ENCODE data around the gene KRT23. TPM values are rescaled to one million over a fixed set of nuclear protein-coding genes. Genes with fewer than 3 reads are reported as not detected.

Gene KRT23
- total RNA-seq, 4 donors from 2014 or later: 0.38 to 19.6 (median 4.9) TPM

GRCh38 chr17:40902498-40902897 lies 34.9 kb downstream of the KRT23 start:
- Histone ChIP-seq H3K4me3 (no peak overlapping the region), H3K27me3 (peaks cover 0 to 15% (median 0%) of the 10 kb centered on the region in 4 donors), H3K36me3 (no peaks in the 10 kb centered on the region), H3K9me3 (no peaks in the 10 kb centered on the region), H3K27ac (peak overlapping the region; percentile 39 to 76 (median 72)), H3K4me1 (peaks cover 0 to 33% (median 6%) of the 10 kb centered on the region in 3 donors)
- TF ChIP-seq POLR2A (IDR thresholded peaks at IDR 0.05) (no peak), CTCF (IDR thresholded peaks at IDR 0.05) (no peak)
- WGBS, 2 donors: 69 to 75% methylated on average over 4 of the region's 4 CpGs
- intact Hi-C loops (cut with DNase I): loop anchor here (10.0 kb wide), 1 partner anchor 642 kb away; no protein-coding TSS in a partner anchor
- no peak for DNase-seq

GRCh38 chr17:40901981-40902474 lies 35.4 kb downstream of the KRT23 start:
- 37 to 44% methylated on average over 1 of the region's 1 CpG for WGBS, 2 donors
- no peaks in the 10 kb centered on the region for H3K36me3 ChIP-seq
- H3K4me1 ChIP-seq: peaks cover 0 to 34% (median 6%) of the 10 kb centered on the region in 3 donors
- H3K27ac ChIP-seq: peak overlapping the region; percentile 39 to 76 (median 72)
- no peak for TF ChIP-seq POLR2A (IDR thresholded peaks at IDR 0.05)
- TF ChIP-seq CTCF (IDR thresholded peaks at IDR 0.05): no peak
- DNase-seq: no peak
- intact Hi-C loops (cut with DNase I): loop anchor here (10.0 kb wide), 1 partner anchor 643 kb away; no protein-coding TSS in a partner anchor
- peaks cover 0 to 15% (median 0%) of the 10 kb centered on the region in 4 donors for H3K27me3 ChIP-seq
- no peaks in the 10 kb centered on the region for H3K9me3 ChIP-seq
- H3K4me3 ChIP-seq: no peak overlapping the region

- WGBS, 2 donors: 72 to 83% methylated on average over 5 of the region's 5 CpGs
Observed at GRCh38 chr17:40900809-40901356, 36.6 kb downstream of the KRT23 start.

GRCh38 chr17:40896916-40897455 lies 40.5 kb downstream of the KRT23 start:
- no peaks in the 10 kb centered on the region for H3K9me3 ChIP-seq
- intact Hi-C loops (cut with DNase I): no loop called here

More at GRCh38 chr17:40900809-40901356, 36.6 kb downstream of the KRT23 start:
- H3K36me3 ChIP-seq: no peaks in the 10 kb centered on the region
- intact Hi-C loops (cut with DNase I): loop anchor here (10.0 kb wide), 1 partner anchor 644 kb away; no protein-coding TSS in a partner anchor
- DNase-seq: no peak
- H3K27me3 ChIP-seq: peaks cover 0 to 8% (median 0%) of the 10 kb centered on the region in 4 donors
- H3K4me1 ChIP-seq: peaks cover 0 to 34% (median 6%) of the 10 kb centered on the region in 3 donors
- no peak for TF ChIP-seq POLR2A (IDR thresholded peaks at IDR 0.05)
- no peak for TF ChIP-seq CTCF (IDR thresholded peaks at IDR 0.05)
- H3K9me3 ChIP-seq: no peaks in the 10 kb centered on the region
- no peak overlapping the region for H3K4me3 ChIP-seq
- H3K27ac ChIP-seq: no peak overlapping the region

More at GRCh38 chr17:40896916-40897455, 40.5 kb downstream of the KRT23 start:
- Histone ChIP-seq H3K4me1 (peaks cover 0 to 13% (median 3%) of the 10 kb centered on the region in 3 donors), H3K27me3 (peaks cover 0 to 17% (median 0%) of the 10 kb centered on the region in 4 donors), H3K27ac (no peak overlapping the region), H3K4me3 (no peak overlapping the region), H3K36me3 (no peaks in the 10 kb centered on the region)
- 55 to 80% methylated on average over 4 of the region's 4 CpGs for WGBS, 2 donors
- no peak for DNase-seq
- TF ChIP-seq CTCF (IDR thresholded peaks at IDR 0.05): no peak
